Measurements from ENCODE around the gene SORBS2.
A peak's percentile ranks its signal among the peaks of the same experiment; 100 is the strongest.

SORBS2 gene

GRCh38 chr4:185538806-185539205 is 273.2 kb downstream of the SORBS2 start:
- no peak overlapping the region for H3K4me3 Mint-ChIP-seq
- no peak overlapping the region for H3K27ac Mint-ChIP-seq
- no peak for ATAC-seq
- no peaks in the 10 kb centered on the region for H3K4me1 Mint-ChIP-seq
- no peak for DNase-seq
- no peaks in the 10 kb centered on the region for H3K9me3 Mint-ChIP-seq
- peaks cover 6% of the 10 kb centered on the region for H3K27me3 Mint-ChIP-seq

- no peak for DNase-seq
- no peak for ATAC-seq
- Mint-ChIP-seq H3K27me3 (peaks cover 17% of the 10 kb centered on the region), H3K27ac (no peak overlapping the region), H3K9me3 (no peaks in the 10 kb centered on the region), H3K4me1 (no peaks in the 10 kb centered on the region), H3K4me3 (no peak overlapping the region)
These were observed 275.6 kb downstream of the SORBS2 start for GRCh38 chr4:185536411-185536709.

- ATAC-seq (no peak), DNase-seq (no peak)
- Mint-ChIP-seq H3K27ac (no peak overlapping the region), H3K4me1 (no peaks in the 10 kb centered on the region), H3K27me3 (peaks cover 17% of the 10 kb centered on the region), H3K9me3 (no peaks in the 10 kb centered on the region), H3K4me3 (peak overlapping the region in 1 of 2 donors; percentile 71)
These were observed 276.2 kb downstream of the SORBS2 start for GRCh38 chr4:185535612-185536410.
